GM18861 (cell line): ENCODE results near the gene ACAD10.

Experiments
- ATAC-seq: cut with Tn5 transposase; IDR thresholded peaks from one replicate; pipeline ENCODE4 v1.9.1; 2021; ENCODE audit not compliant: unreplicated experiment

ACAD10 gene

DNA sequence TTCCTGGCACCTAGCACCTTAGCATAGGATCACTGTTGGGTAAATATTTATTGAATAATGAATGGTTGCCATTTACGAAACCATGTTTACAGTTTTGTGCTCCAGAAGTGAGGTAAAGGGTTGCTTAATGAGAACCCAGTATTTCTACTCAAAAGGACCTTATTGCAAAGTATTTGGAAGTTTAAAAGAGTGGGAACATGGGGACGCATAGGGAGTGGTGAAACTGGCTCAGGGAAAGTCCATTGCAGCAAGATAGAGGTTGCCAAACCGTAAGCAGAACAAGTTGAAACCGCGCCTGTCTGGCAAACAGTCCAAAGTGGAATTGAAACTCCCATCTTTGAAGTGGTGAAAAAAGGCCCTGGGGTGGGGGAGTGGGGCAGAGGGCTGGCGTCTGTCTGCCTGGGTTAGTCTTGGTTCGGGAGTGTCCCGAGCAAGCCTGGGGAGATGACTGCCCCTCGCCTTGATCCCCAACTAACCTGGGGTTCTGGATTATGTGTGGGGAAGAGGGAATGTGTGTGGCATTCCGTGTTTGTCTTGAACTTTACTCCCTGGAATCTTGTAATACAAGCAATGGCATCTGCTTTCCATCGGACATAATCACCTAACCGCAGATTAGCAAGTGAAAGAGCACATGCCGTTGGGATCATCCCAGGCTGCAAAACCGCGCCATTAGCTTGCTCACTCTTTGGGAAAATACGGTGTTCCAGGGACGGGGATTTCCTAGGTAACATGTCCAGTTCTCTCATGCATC is 88.1 kb downstream of the ACAD10 start:
- no peak for ATAC-seq

GRCh38 chr12:111775205-111776193 is 89.6 kb downstream of the ACAD10 start:
- no peak for ATAC-seq

GRCh38 chr12:111776836-111777344 is 91.0 kb downstream of the ACAD10 start:
- no peak for ATAC-seq

GRCh38 chr12:111777345-111778045 is 91.6 kb downstream of the ACAD10 start:
- no peak for ATAC-seq

DNA sequence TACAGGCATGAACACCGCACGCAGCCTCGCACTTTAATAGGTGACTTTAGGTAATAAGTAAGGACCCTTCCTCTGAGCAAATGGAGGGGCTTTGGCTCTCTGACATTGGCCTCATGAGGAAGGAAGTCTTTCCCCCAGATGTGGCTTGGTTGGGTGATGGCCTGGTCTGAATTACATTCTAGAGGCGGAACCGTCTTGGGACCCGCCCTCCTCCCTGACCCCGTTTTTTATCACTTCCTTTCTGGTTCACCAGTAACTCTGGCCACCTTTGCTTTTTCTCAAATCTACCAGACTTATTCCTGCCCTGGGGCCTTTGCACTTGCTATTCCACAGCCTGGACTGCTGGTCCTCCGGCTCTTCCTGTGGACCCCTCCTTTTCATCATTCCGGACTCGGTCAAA is 94.3 kb downstream of the ACAD10 start:
- no peak for ATAC-seq

- ATAC-seq, result no peak
These were observed 94.8 kb downstream of the ACAD10 start for GRCh38 chr12:111780615-111781014.

- ATAC-seq, result no peak
These were observed 95.3 kb downstream of the ACAD10 start for GRCh38 chr12:111781085-111781658.

- ATAC-seq, result no peak
These were observed 97.2 kb downstream of the ACAD10 start for GRCh38 chr12:111783046-111783445.

- no peak for ATAC-seq
These were observed 99.1 kb downstream of the ACAD10 start for GRCh38 chr12:111784953-111785352.

DNA sequence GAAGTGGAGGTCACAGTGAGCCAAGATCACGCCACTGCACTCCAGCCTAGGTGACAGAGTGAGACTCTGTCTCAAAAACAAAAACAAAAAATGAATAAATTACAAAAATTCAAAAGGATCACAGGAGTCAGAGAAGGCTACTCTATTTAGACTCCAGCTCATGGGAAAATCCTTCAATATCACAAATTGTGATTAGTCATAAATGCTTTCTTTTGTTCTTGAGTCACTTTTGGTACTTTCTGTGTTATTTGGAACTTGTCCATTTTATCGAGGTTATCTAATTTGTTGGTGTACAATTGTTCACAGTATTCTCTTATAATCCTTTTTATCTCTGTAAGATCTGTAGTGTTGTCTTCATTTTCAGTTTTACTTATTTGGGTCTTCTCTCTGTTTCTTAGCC is 99.8 kb downstream of the ACAD10 start:
- no peak for ATAC-seq

GRCh38 chr12:111788178-111788654 is 102.4 kb downstream of the ACAD10 start:
- no peak for ATAC-seq

DNA sequence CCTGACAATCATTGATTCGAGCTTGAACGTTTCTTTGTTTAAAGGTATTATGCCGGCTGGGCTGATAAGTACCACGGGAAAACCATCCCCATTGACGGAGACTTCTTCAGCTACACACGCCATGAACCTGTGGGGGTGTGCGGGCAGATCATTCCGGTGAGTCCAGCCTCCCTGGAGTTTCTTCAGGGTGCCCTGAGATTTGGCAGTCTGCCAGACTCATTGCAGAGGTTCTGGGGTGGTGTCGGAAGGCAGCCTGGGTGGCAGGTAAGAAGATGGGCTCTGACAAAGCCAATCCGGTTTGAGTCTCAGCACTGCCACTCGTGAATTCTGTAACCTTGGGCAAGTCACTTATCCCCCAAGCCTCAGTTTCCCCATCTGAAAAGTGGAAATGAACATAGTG is 103.9 kb downstream of the ACAD10 start:
- no peak for ATAC-seq

GRCh38 chr12:111791507-111791906 is 105.7 kb downstream of the ACAD10 start:
- ATAC-seq, result no peak

DNA sequence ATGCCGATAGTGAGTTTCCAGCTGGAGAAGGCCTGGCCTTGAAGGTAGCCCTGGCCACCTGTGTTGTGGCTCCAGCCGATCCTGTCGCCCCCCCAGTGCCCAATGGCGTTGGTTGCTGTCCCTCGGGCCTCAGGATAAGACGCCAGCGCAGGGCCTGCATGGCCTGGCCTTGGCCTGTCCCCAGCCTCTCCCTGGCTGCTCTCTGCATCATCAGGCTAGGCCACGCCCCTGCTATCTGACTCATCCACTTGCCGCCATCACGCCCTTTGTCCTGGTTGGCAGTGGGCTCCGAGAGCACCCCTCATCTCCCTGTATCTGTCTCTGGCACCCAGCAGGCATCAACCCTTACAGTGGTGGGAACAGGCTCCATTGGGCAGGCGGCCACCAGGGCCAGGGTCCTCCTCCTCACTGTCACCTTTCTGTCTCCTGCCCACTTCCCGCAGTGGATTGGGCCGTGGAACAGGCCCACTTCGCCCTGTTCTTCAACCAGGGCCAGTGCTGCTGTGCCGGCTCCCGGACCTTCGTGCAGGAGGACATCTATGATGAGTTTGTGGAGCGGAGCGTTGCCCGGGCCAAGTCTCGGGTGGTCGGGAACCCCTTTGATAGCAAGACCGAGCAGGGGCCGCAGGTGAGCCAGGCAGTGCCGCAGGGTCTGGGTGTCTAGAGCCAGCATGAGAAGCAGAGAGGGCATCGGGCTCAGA is 106.5 kb downstream of the ACAD10 start:
- no peak for ATAC-seq

- ATAC-seq, result no peak
These were observed 107.0 kb downstream of the ACAD10 start for GRCh38 chr12:111792856-111793235.

DNA sequence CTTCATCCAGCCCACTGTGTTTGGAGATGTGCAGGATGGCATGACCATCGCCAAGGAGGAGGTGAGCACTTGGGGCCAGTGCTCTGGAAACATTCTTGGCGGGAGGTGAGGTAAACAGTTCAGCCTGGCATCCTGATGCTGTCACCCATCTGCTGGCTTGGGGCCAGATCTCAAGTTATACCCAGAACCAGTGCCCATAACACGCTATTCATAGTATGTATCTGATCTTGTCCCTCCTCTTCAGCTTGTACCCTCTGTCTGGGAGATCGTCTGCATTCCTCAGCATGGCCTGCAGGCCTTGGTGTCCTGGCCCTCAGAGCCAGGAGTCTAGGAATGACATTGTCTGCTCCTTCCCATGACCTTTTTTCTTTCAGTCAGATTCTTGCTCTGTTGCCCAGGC is 112.3 kb downstream of the ACAD10 start:
- no peak for ATAC-seq

GRCh38 chr12:111799758-111800157 is 113.9 kb downstream of the ACAD10 start:
- ATAC-seq, result no peak

DNA sequence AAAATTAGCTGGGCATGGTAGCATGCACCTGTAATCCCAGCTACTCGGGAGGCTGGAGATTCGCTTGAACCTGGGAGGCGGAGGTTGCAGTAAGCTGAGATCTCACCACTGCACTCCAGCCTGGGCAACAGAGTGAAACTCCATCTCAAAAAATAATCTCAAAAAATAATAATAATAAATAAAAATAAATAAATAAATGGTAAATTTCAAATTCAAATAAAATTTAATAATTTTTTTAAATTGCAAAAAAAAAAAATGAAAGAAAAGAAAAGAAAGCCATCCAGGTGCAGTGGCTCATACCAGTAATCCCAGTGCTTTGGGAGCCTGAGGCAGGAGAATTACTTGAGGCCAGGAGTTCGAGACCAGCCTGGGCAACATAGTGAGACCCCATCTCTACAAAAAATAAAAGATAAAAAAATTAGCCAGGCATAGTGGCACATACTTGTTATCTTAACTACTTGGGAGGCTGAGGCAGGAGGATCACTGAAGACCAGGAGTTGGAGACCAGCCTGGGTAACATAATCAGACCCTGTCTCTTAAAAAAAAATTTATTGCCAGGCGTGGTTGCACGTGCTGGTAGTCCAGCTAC is 117.3 kb downstream of the ACAD10 start:
- ATAC-seq, result no peak

DNA sequence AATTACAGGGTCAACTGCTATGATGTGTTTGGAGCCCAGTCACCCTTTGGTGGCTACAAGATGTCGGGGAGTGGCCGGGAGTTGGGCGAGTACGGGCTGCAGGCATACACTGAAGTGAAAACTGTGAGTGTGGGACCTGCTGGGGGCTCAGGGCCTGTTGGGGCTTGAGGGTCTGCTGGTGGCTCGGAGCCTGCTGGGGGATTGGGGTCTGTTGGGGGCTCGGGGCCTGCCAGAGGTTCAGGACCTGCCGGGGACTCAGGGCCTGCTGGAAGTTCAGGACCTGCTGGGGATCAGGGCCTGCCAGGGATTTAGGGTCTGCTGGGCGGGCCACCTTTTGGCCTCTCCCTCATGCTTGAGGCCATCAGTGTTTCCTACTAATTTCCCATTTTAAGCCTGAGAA is 118.0 kb downstream of the ACAD10 start:
- ATAC-seq, result no peak

DNA sequence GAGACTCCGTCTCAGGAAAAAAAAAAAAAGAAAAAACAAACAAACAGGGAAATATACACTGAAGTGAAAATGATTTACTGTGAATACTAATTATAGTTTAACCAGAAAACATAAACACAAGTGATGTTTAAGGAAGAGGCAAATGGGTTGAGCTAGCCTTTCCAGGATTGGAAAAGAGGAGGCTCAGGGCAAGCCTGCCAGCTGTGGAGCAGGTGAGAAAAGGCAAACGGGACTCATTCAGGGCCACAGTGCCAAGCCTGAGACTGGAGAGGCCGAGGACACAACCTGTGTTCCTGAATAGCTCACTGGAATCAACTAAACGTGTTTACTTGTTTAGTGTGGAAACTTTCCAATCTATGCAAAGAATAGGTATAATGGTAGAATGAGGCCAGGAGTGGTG is 120.5 kb downstream of the ACAD10 start:
- no peak for ATAC-seq
